Measurements from ENCODE around the gene BAIAP2L1.

GRCh38 chr7:98358706-98359105 is 42.2 kb downstream of the BAIAP2L1 start:
- TF ChIP-seq POLR2A (IDR thresholded peaks at IDR 0.05) (no peak), CTCF (IDR thresholded peaks at IDR 0.05) (no peak)

Data from esophagus squamous epithelium (tissue), 4 donors.